HepG2 (cell line): ENCODE data around the gene HOMEZ. TPM values are rescaled to one million over a fixed set of nuclear protein-coding genes. Genes with fewer than 3 reads are reported as not detected.

Source experiments
- AGO1 ChIP-seq: fragments of 200-400 bp; formaldehyde crosslinking; IDR thresholded peaks from 2 replicates; pipeline ENCODE4 v1.6.1; 2017; ENCODE audit warnings: mild to moderate bottlenecking, low read depth, low read length, moderate library complexity; ENCODE audit not compliant: poor library complexity, severe bottlenecking
- CBX2 ChIP-seq, 2 experiments: fragments of 200-600 bp in 1 of 2; sonication (generic); formaldehyde crosslinking in 1 of 2; IDR thresholded peaks; 2 replicates each; pipeline versions ENCODE4 v1.7.0 to v1.8.1; 2018 to 2022; ENCODE audit warnings: low read depth in 2 of 2, low read length in 1 of 2, mild to moderate bottlenecking in 1 of 2, missing genetic modification reagents in 1 of 2
- CEBPG ChIP-seq: IDR thresholded peaks from 2 replicates; pipeline ENCODE4 v1.6.1; 2016
- HCFC1 ChIP-seq: fragments of 150-350 bp; IDR thresholded peaks from 2 replicates; pipeline ENCODE4 v1.6.1; 2014; ENCODE audit warnings: low read depth, low read length
- KDM2A ChIP-seq: sonication (generic); formaldehyde crosslinking; IDR thresholded peaks from 2 replicates; pipeline ENCODE4 v1.4.0; 2020; ENCODE audit warnings: low read depth, missing genetic modification reagents, borderline replicate concordance
- KDM4B ChIP-seq: sonication (generic); formaldehyde crosslinking; IDR thresholded peaks from 2 replicates; pipeline ENCODE4 v1.4.0; 2020; ENCODE audit warnings: missing genetic modification reagents
- MEIS1 ChIP-seq: sonication (generic); formaldehyde crosslinking; IDR thresholded peaks from 2 replicates; pipeline ENCODE4 v1.9.0; 2021; ENCODE audit warnings: mild to moderate bottlenecking, missing genetic modification reagents, moderate library complexity, borderline replicate concordance
- MEIS2 ChIP-seq: sonication (generic); formaldehyde crosslinking; IDR thresholded peaks from 2 replicates; pipeline ENCODE4 v1.9.0; 2021; ENCODE audit warnings: mild to moderate bottlenecking, missing genetic modification reagents
- NKX3-1 ChIP-seq: sonication (generic); formaldehyde crosslinking; IDR thresholded peaks from 2 replicates; pipeline ENCODE4 v1.5.0; 2020; ENCODE audit warnings: missing genetic modification reagents
- SOX13 ChIP-seq, 3 experiments: fragments of 450-650 bp in 1 of 3; sonication (generic) in 1 of 3; formaldehyde crosslinking in 1 of 3; IDR thresholded peaks in 2 of 3; conservative IDR thresholded peaks in 1 of 3; 2 replicates each; pipeline versions ENCODE4 v1.5.0 to v1.6.1; 2016 to 2020; ENCODE audit warnings: antibody characterized with exemption in 1 of 3, mild to moderate bottlenecking in 1 of 3, missing compliant biosample characterization in 1 of 3, missing genetic modification reagents in 1 of 3, moderate library complexity in 1 of 3
- ZFYVE20 ChIP-seq: sonication (generic); formaldehyde crosslinking; IDR thresholded peaks from 2 replicates; pipeline ENCODE4 v1.8.0; 2023; ENCODE audit warnings: low read depth, mild to moderate bottlenecking, moderate library complexity, missing genetic modification reagents, borderline replicate concordance
- ZNF160 ChIP-seq: sonication (generic); formaldehyde crosslinking; IDR thresholded peaks from 2 replicates; pipeline ENCODE4 v1.8.0; 2022; ENCODE audit warnings: mild to moderate bottlenecking, inconsistent platforms, missing genetic modification reagents
- ZNF232 ChIP-seq: sonication (generic); formaldehyde crosslinking; IDR thresholded peaks from 2 replicates; pipeline ENCODE4 v1.4.0; 2020; ENCODE audit warnings: missing genetic modification reagents, borderline replicate concordance
- ZNF333 ChIP-seq: sonication (generic); formaldehyde crosslinking; IDR thresholded peaks from 2 replicates; pipeline ENCODE4 v1.4.0; 2020; ENCODE audit warnings: mild to moderate bottlenecking, missing genetic modification reagents, borderline replicate concordance
- ZNF556 ChIP-seq: sonication (generic); formaldehyde crosslinking; IDR thresholded peaks from 2 replicates; pipeline ENCODE4 v1.4.0; 2020; ENCODE audit warnings: mild to moderate bottlenecking, missing genetic modification reagents, borderline replicate concordance
- ZNF644 ChIP-seq: IDR thresholded peaks from 2 replicates; pipeline ENCODE4 v1.6.1; 2016; ENCODE audit warnings: low read depth
- ZNF720 ChIP-seq: sonication (generic); formaldehyde crosslinking; IDR thresholded peaks from 2 replicates; pipeline ENCODE4 v1.4.0; 2020; ENCODE audit warnings: missing genetic modification reagents
- ZNF780A ChIP-seq: sonication (generic); formaldehyde crosslinking; IDR thresholded peaks from 2 replicates; pipeline ENCODE4 v1.8.0; 2022; ENCODE audit warnings: mild to moderate bottlenecking, missing genetic modification reagents, moderate library complexity
- polyA plus RNA-seq, 8 experiments: library from polyadenylated mRNA; depleted of rRNA in 3 of 8; stranded (reverse) in 7 of 8; unstranded in 1 of 8; fragments of >200 nt; fragmentation: Illumina TruSeq in 4 of 8; extraction: Trizol in 4 of 8; gene quantifications; 2 replicates each; pipeline versions ENCODE4 v1.2.1 to v1.2.3, GENCODE V29; 2011 to 2016; ENCODE audit warnings: low read depth in 4 of 8, missing spikeins in 1 of 8, mixed read lengths in 1 of 8; ENCODE audit not compliant: insufficient read depth in 1 of 8
- total RNA-seq, 5 experiments: library from RNA; depleted of rRNA; stranded (reverse); fragments of >200 nt; fragmentation: Illumina TruSeq; extraction: Trizol; gene quantifications; 2 replicates each; pipeline ENCODE4 v1.2.3, GENCODE V29; 2016; ENCODE audit warnings: low read depth in 1 of 5
- TF ChIP-seq, protein P1 (sequence below): IDR thresholded peaks from 2 replicates; pipeline ENCODE4 v1.6.1; 2016
- TF ChIP-seq, protein P2 (sequence below): IDR thresholded peaks from 2 replicates; pipeline ENCODE4 v1.6.1; 2016
- TF ChIP-seq, protein P3 (sequence below): sonication (generic); formaldehyde crosslinking; IDR thresholded peaks from 2 replicates; pipeline ENCODE4 v1.8.0; 2022; ENCODE audit warnings: mild to moderate bottlenecking, missing genetic modification reagents, borderline replicate concordance
- TF ChIP-seq, protein P4 (sequence below): fragments of 450-650 bp; IDR thresholded peaks from 2 replicates; pipeline ENCODE4 v1.6.1; 2017; ENCODE audit warnings: mild to moderate bottlenecking

The HOMEZ gene
- total and polyA plus RNA-seq, 2 of the 13 experiments (the other 11 are each of a cell fraction or from before 2014, with no cell fraction given): 14.5 to 31.8 TPM

DNA sequence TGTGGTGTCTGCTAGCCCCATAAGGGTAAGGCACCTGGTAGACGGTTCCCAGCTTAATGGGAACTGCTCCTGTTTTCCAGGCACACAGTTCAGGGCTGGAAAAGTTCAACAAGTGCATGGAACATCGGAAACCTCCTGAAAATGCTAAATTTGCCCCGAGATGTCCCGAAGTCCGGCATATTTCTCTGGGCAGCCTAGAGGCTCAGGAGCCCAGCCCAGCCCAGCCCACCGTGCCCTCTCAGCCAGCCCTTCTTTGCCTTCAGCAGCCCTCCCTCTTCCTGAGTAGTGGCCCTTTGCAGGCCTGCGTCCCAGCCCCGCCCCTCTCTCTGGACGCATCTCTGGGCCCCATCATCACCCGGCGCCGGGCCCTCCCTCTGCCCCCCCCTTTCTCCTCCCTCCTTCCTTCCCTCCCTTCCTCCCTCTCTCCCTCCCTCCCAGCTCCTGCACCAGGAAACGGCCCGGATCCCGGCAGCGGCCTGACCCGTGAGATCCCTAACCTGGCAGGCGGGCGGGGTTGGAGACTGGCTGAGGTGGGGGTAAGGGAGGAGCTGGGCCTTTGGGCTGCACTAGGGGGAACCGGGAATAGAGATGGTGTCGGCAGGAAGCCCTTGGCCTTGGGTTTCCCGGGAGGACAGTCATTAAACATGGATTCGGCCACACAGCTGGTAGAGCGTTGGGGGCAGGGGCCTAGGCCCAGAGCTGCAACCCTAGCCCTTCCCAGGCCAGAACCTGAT is 20.6 kb upstream of the HOMEZ start, which contains the start of gene BCL2L2 (continued):
- TF ChIP-seq MEIS1 (peak; percentile 95), ZNF160 (peak; percentile 96), ZFYVE20 (CRISPR knock-in tag) (no peak), MEIS2 (CRISPR knock-in tag) (peak; percentile 57; the same call in 1 of the 2 replicates), HCFC1 (peak; percentile 85), ZNF720 (CRISPR knock-in tag) (peak; percentile 28; the same call in 1 of the 2 replicates), ZNF780A (CRISPR knock-in tag) (no peak), ZNF232 (CRISPR knock-in tag) (peak; percentile 92; the same call in 1 of the 2 replicates), CBX2 (IDR thresholded peaks at IDR 0.05; ENCODE audit: low read depth, low read length) (no peak), CBX2 (CRISPR knock-in tag; IDR thresholded peaks at IDR 0.05; ENCODE audit: low read depth) (no peak), SOX13 (IDR thresholded peaks at IDR 0.05) (peak; percentile 77; the same call in 1 of the 2 replicates), SOX13 (CRISPR knock-in tag; conservative IDR thresholded peaks at IDR 0.05 in 1 of 2, IDR thresholded peaks at IDR 0.05 in 1 of 2) (peak in 1 of 2 experiments; percentile 65; a peak in 3 of 4 replicates), ZNF556 (CRISPR knock-in tag) (peak; percentile 98), AGO1 (peak; percentile 94), KDM4B (CRISPR knock-in tag) (peak; percentile 17; the same call in 1 of the 2 replicates), CEBPG (CRISPR knock-in tag) (no peak), NKX3-1 (CRISPR knock-in tag) (no peak; the same call in 1 of the 2 replicates), KDM2A (CRISPR knock-in tag) (peak; percentile 91), ZNF644 (CRISPR knock-in tag) (peak; percentile 84), ZNF333 (CRISPR knock-in tag) (peak; percentile 63; the same call in 1 of the 2 replicates)
- TF ChIP-seq, protein P1, sequence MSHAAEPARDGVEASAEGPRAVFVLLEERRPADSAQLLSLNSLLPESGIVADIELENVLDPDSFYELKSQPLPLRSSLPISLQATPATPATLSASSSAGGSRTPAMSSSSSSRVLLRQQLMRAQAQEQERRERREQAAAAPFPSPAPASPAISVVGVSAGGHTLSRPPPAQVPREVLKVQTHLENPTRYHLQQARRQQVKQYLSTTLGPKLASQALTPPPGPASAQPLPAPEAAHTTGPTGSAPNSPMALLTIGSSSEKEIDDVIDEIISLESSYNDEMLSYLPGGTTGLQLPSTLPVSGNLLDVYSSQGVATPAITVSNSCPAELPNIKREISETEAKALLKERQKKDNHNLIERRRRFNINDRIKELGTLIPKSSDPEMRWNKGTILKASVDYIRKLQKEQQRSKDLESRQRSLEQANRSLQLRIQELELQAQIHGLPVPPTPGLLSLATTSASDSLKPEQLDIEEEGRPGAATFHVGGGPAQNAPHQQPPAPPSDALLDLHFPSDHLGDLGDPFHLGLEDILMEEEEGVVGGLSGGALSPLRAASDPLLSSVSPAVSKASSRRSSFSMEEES (CRISPR knock-in tag): peak; percentile 74; the same call in 1 of the 2 replicates
- TF ChIP-seq, protein P2, sequence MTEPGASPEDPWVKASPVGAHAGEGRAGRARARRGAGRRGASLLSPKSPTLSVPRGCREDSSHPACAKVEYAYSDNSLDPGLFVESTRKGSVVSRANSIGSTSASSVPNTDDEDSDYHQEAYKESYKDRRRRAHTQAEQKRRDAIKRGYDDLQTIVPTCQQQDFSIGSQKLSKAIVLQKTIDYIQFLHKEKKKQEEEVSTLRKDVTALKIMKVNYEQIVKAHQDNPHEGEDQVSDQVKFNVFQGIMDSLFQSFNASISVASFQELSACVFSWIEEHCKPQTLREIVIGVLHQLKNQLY (CRISPR knock-in tag): 0 out of 2 replicates have a peak, but pooled peaks have one; percentile 25
- TF ChIP-seq, protein P3, sequence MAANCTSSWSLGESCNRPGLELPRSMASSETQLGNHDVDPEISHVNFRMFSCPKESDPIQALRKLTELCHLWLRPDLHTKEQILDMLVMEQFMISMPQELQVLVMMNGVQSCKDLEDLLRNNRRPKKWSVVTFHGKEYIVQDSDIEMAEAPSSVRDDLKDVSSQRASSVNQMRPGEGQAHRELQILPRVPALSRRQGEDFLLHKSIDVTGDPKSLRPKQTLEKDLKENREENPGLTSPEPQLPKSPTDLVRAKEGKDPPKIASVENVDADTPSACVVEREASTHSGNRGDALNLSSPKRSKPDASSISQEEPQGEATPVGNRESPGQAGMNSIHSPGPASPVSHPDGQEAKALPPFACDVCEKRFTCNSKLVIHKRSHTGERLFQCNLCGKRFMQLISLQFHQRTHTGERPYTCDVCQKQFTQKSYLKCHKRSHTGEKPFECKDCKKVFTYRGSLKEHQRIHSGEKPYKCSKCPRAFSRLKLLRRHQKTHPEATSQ: peak; percentile 92; the same call in 1 of the 2 replicates
- TF ChIP-seq, protein P4, sequence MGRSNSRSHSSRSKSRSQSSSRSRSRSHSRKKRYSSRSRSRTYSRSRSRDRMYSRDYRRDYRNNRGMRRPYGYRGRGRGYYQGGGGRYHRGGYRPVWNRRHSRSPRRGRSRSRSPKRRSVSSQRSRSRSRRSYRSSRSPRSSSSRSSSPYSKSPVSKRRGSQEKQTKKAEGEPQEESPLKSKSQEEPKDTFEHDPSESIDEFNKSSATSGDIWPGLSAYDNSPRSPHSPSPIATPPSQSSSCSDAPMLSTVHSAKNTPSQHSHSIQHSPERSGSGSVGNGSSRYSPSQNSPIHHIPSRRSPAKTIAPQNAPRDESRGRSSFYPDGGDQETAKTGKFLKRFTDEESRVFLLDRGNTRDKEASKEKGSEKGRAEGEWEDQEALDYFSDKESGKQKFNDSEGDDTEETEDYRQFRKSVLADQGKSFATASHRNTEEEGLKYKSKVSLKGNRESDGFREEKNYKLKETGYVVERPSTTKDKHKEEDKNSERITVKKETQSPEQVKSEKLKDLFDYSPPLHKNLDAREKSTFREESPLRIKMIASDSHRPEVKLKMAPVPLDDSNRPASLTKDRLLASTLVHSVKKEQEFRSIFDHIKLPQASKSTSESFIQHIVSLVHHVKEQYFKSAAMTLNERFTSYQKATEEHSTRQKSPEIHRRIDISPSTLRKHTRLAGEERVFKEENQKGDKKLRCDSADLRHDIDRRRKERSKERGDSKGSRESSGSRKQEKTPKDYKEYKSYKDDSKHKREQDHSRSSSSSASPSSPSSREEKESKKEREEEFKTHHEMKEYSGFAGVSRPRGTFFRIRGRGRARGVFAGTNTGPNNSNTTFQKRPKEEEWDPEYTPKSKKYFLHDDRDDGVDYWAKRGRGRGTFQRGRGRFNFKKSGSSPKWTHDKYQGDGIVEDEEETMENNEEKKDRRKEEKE: no peak
